Measurements from ENCODE around the gene HES2. TPM values are rescaled to one million over a fixed set of nuclear protein-coding genes. Genes with fewer than 3 reads are reported as not detected.

Gene HES2
- total and polyA plus RNA-seq, 4 experiments from 2014 or later, result not detected

- intact Hi-C loops (cut with micrococcal nuclease), result no loop called here
- Mint-ChIP-seq H3K9me3 (peaks cover 0 to 1% (median 0%) of the 10 kb centered on the region in 8 donors), H3K4me3 (peak overlapping the region in 1 of 8 donors; percentile 11), H3K27ac (peak overlapping the region in 2 of 7 donors; percentile 7 to 22), H3K36me3 (no peaks in the 10 kb centered on the region), H3K27me3 (peaks cover 18 to 19% of the 10 kb centered on the region in 2 donors), H3K4me1 (peaks cover 13 to 24% (median 19%) of the 10 kb centered on the region in 4 donors)
- POLR2A ChIA-PET (ENCODE audit: partially characterized antibody), result interaction anchor here (18.5 kb wide), 1 partner anchor 15 kb away, joined by 390 read pairs; the partner anchor contains the start of gene TNFRSF25
- Histone ChIP-seq H3K27me3 (ENCODE audit: insufficient read depth, low read length) (peaks cover 11% of the 10 kb centered on the region), H3K4me1 (ENCODE audit: insufficient read depth, low read length) (peaks cover 36% of the 10 kb centered on the region), H3K4me3 (ENCODE audit: low read length in 2 of 2) (no peak overlapping the region), H3K36me3 (ENCODE audit: insufficient read depth, low read length) (no peaks in the 10 kb centered on the region), H3K9me3 (ENCODE audit: control insufficient read depth in 1 of 2, low read length in 2 of 2) (no peaks in the 10 kb centered on the region), H3K27ac (ENCODE audit: low read depth, low read length) (no peak overlapping the region)
- peak in 1 of 5 donors; percentile 47 for DNase-seq
- CTCF ChIA-PET (ENCODE audit: partially characterized antibody), result interaction anchor here (0.8 to 2.0 kb wide), 7 partner anchors 9 to 30 kb away, joined by 3 to 9 read pairs (median 4); partner anchors contain the start of gene TNFRSF25
Measured at GRCh38 chr1:6445062-6445763, 25.5 kb upstream of the HES2 start.

GRCh38 chr1:6444377-6444776 lies 24.7 kb upstream of the HES2 start:
- DNase-seq, result no peak
- CTCF ChIA-PET (ENCODE audit: partially characterized antibody), result interaction anchor here (1.1 to 2.0 kb wide), 2 partner anchors 19 to 21 kb away, joined by 4 to 6 read pairs; partner anchors contain the start of gene TNFRSF25
- H3K9me3 Mint-ChIP-seq, result peaks cover 0 to under 1% (median 0%) of the 10 kb centered on the region in 8 donors
- H3K4me1 ChIP-seq (ENCODE audit: insufficient read depth, low read length), result peaks cover 36% of the 10 kb centered on the region
- no peak overlapping the region for H3K4me3 ChIP-seq (ENCODE audit: low read length in 2 of 2)
- POLR2A ChIA-PET (ENCODE audit: partially characterized antibody), result interaction anchor here (18.5 kb wide), 1 partner anchor 16 kb away, joined by 390 read pairs; the partner anchor contains the start of gene TNFRSF25
- H3K27me3 Mint-ChIP-seq, result peaks cover 14 to 15% of the 10 kb centered on the region in 2 donors
- no peak overlapping the region for H3K27ac ChIP-seq (ENCODE audit: low read depth, low read length)
- no peaks in the 10 kb centered on the region for H3K36me3 Mint-ChIP-seq
- H3K27me3 ChIP-seq (ENCODE audit: insufficient read depth, low read length), result peaks cover 11% of the 10 kb centered on the region
- H3K4me1 Mint-ChIP-seq, result peaks cover 9 to 22% (median 15%) of the 10 kb centered on the region in 4 donors
- H3K27ac Mint-ChIP-seq, result no peak overlapping the region
- no peaks in the 10 kb centered on the region for H3K36me3 ChIP-seq (ENCODE audit: insufficient read depth, low read length)
- no peaks in the 10 kb centered on the region for H3K9me3 ChIP-seq (ENCODE audit: control insufficient read depth in 1 of 2, low read length in 2 of 2)
- H3K4me3 Mint-ChIP-seq, result no peak overlapping the region
- intact Hi-C loops (cut with micrococcal nuclease), result no loop called here

- CTCF ChIA-PET (ENCODE audit: partially characterized antibody), result interaction anchor here (0.7 to 2.0 kb wide), 10 partner anchors 14 to 95 kb away, joined by 3 to 8 read pairs (median 4); partner anchors contain the start of gene TNFRSF25
- peaks cover 11% of the 10 kb centered on the region for H3K27me3 ChIP-seq (ENCODE audit: insufficient read depth, low read length)
- POLR2A ChIA-PET (ENCODE audit: partially characterized antibody), result interaction anchor here (18.5 kb wide), 1 partner anchor 17 kb away, joined by 390 read pairs; the partner anchor contains the start of gene TNFRSF25
- DNase-seq, result no peak
- no peak overlapping the region for H3K27ac Mint-ChIP-seq
- H3K9me3 Mint-ChIP-seq, result no peaks in the 10 kb centered on the region
- H3K9me3 ChIP-seq (ENCODE audit: control insufficient read depth in 1 of 2, low read length in 2 of 2), result no peaks in the 10 kb centered on the region
- no peak overlapping the region for H3K27ac ChIP-seq (ENCODE audit: low read depth, low read length)
- no peak overlapping the region for H3K4me3 Mint-ChIP-seq
- H3K4me3 ChIP-seq (ENCODE audit: low read length in 2 of 2), result no peak overlapping the region
- peaks cover 32% of the 10 kb centered on the region for H3K4me1 ChIP-seq (ENCODE audit: insufficient read depth, low read length)
- intact Hi-C loops (cut with micrococcal nuclease), result no loop called here
- H3K36me3 Mint-ChIP-seq, result no peaks in the 10 kb centered on the region
- no peaks in the 10 kb centered on the region for H3K36me3 ChIP-seq (ENCODE audit: insufficient read depth, low read length)
- H3K4me1 Mint-ChIP-seq, result peaks cover 8 to 19% (median 13%) of the 10 kb centered on the region in 4 donors
- H3K27me3 Mint-ChIP-seq, result peaks cover 13 to 16% of the 10 kb centered on the region in 2 donors
Measured at GRCh38 chr1:6443339-6444115, 23.8 kb upstream of the HES2 start.

- Mint-ChIP-seq H3K27ac (no peak overlapping the region), H3K4me3 (peak overlapping the region in 3 of 8 donors; percentile 25 to 58 (median 57)), H3K36me3 (no peaks in the 10 kb centered on the region), H3K4me1 (peaks cover 12 to 21% (median 17%) of the 10 kb centered on the region in 4 donors), H3K27me3 (peaks cover 18 to 19% of the 10 kb centered on the region in 2 donors), H3K9me3 (no peaks in the 10 kb centered on the region)
- H3K4me1 ChIP-seq (ENCODE audit: insufficient read depth, low read length), result peaks cover 13% of the 10 kb centered on the region
- H3K4me3 ChIP-seq (ENCODE audit: low read length in 2 of 2), result no peak overlapping the region
- no peak for DNase-seq
- H3K27ac ChIP-seq (ENCODE audit: low read depth, low read length), result no peak overlapping the region
- ChIA-PET POLR2A (ENCODE audit: partially characterized antibody) (interaction anchor here (1.0 to 18.5 kb wide), 3 partner anchors 18 to 161 kb away, joined by 4 to 390 read pairs (median 5); partner anchors contain the start of genes ACOT7, KLHL21 and TNFRSF25), CTCF (ENCODE audit: partially characterized antibody) (interaction anchor here (1.3 to 7.7 kb wide), 8 partner anchors 20 to 195 kb away, joined by 3 to 88 read pairs (median 8); partner anchors contain the start of genes HES2 and TNFRSF25)
- intact Hi-C loops (cut with micrococcal nuclease), result no loop called here
- H3K9me3 ChIP-seq (ENCODE audit: control insufficient read depth in 1 of 2, low read length in 2 of 2), result no peaks in the 10 kb centered on the region
- peaks cover 9% of the 10 kb centered on the region for H3K27me3 ChIP-seq (ENCODE audit: insufficient read depth, low read length)
- H3K36me3 ChIP-seq (ENCODE audit: insufficient read depth, low read length), result no peaks in the 10 kb centered on the region
Measured at GRCh38 chr1:6441586-6441985, 21.9 kb upstream of the HES2 start.

GRCh38 chr1:6440198-6441126 lies 20.7 kb upstream of the HES2 start:
- H3K27me3 Mint-ChIP-seq, result peaks cover 14 to 15% of the 10 kb centered on the region in 2 donors
- no peaks in the 10 kb centered on the region for H3K9me3 Mint-ChIP-seq
- peak overlapping the region in 6 of 8 donors; percentile 15 to 58 (median 46) for H3K4me3 Mint-ChIP-seq
- CTCF ChIA-PET (ENCODE audit: partially characterized antibody), result interaction anchor here (0.5 to 7.7 kb wide), 18 partner anchors 8 to 206 kb away, joined by 3 to 88 read pairs (median 5); partner anchors contain the start of genes HES2 and TNFRSF25
- peak overlapping the region in 1 of 7 donors; percentile 61 for H3K27ac Mint-ChIP-seq
- Histone ChIP-seq H3K36me3 (ENCODE audit: insufficient read depth, low read length) (no peaks in the 10 kb centered on the region), H3K27ac (ENCODE audit: low read depth, low read length) (no peak overlapping the region), H3K9me3 (ENCODE audit: control insufficient read depth in 1 of 2, low read length in 2 of 2) (no peaks in the 10 kb centered on the region), H3K4me1 (ENCODE audit: insufficient read depth, low read length) (peaks cover 9% of the 10 kb centered on the region), H3K4me3 (ENCODE audit: low read length in 2 of 2) (no peak overlapping the region), H3K27me3 (ENCODE audit: insufficient read depth, low read length) (peaks cover 5% of the 10 kb centered on the region)
- peaks cover 12 to 21% (median 14%) of the 10 kb centered on the region in 4 donors for H3K4me1 Mint-ChIP-seq
- POLR2A ChIA-PET (ENCODE audit: partially characterized antibody), result interaction anchor here (0.8 to 18.5 kb wide), 6 partner anchors 9 to 341 kb away, joined by 3 to 390 read pairs (median 4); partner anchors contain the start of genes ACOT7, KLHL21 and TNFRSF25
- no peaks in the 10 kb centered on the region for H3K36me3 Mint-ChIP-seq
- peak; percentile 71 to 84 (median 73) for DNase-seq
- intact Hi-C loops (cut with micrococcal nuclease), result no loop called here

GRCh38 chr1:6438047-6438525 lies 18.4 kb upstream of the HES2 start:
- Mint-ChIP-seq H3K36me3 (no peaks in the 10 kb centered on the region), H3K4me1 (peaks cover 7 to 14% (median 9%) of the 10 kb centered on the region in 4 donors), H3K27me3 (peaks cover 11 to 12% of the 10 kb centered on the region in 2 donors), H3K27ac (peak overlapping the region in 3 of 7 donors; percentile 41 to 75 (median 44)), H3K4me3 (peak overlapping the region in 4 of 8 donors; percentile 20 to 83 (median 36)), H3K9me3 (no peaks in the 10 kb centered on the region)
- H3K4me1 ChIP-seq (ENCODE audit: insufficient read depth, low read length), result peaks cover 5% of the 10 kb centered on the region
- intact Hi-C loops (cut with micrococcal nuclease), result loop anchor here (1.0 kb wide), 3 partner anchors 15 to 192 kb away; no protein-coding TSS in a partner anchor
- POLR2A ChIA-PET (ENCODE audit: partially characterized antibody), result interaction anchor here (0.9 to 18.5 kb wide), 4 partner anchors 15 to 90 kb away, joined by 3 to 390 read pairs (median 6); partner anchors contain the start of genes HES2 and TNFRSF25
- H3K36me3 ChIP-seq (ENCODE audit: insufficient read depth, low read length), result no peaks in the 10 kb centered on the region
- H3K4me3 ChIP-seq (ENCODE audit: low read length in 2 of 2), result no peak overlapping the region
- H3K27ac ChIP-seq (ENCODE audit: low read depth, low read length), result no peak overlapping the region
- no peaks in the 10 kb centered on the region for H3K9me3 ChIP-seq (ENCODE audit: control insufficient read depth in 1 of 2, low read length in 2 of 2)
- no peaks in the 10 kb centered on the region for H3K27me3 ChIP-seq (ENCODE audit: insufficient read depth, low read length)
- DNase-seq, result peak; percentile 68 to 78 (median 71)
- CTCF ChIA-PET (ENCODE audit: partially characterized antibody), result interaction anchor here (0.6 to 7.7 kb wide), 32 partner anchors 8 to 191 kb away, joined by 3 to 88 read pairs (median 5); partner anchors contain the start of genes ESPN, HES2, PLEKHG5 and TNFRSF25

All from CD4-positive, alpha-beta memory T cell (primary cell).